Kidney tubule cell (primary cell): Measurements from ENCODE around the gene SF3B3.
"Not testable (repeated sequence)": the region's sequence is repeated elsewhere in the genome, so short reads cannot be mapped to it uniquely, and the experiment has no call there.

Experiments
- DNase-seq: peaks from one replicate; pipeline ENCODE4 v3.0.0-alpha.2; 2018; ENCODE audit warnings: low spot score

SF3B3 gene

GRCh38 chr16:70621864-70622263 is 98.2 kb downstream of the SF3B3 start:
- DNase-seq, result not testable (repeated sequence)
